HepG2 (cell line): ENCODE results near the gene TPBGL. TPM values are rescaled to one million over a fixed set of nuclear protein-coding genes. Genes with fewer than 3 reads are reported as not detected.
A peak's percentile ranks its signal among the peaks of the same experiment; 100 is the strongest.

Experiments used
- CENPT ChIP-seq: sonication (generic); formaldehyde crosslinking; IDR thresholded peaks from 2 replicates; pipeline ENCODE4 v1.8.0; 2022; ENCODE audit warnings: low read depth, mild to moderate bottlenecking, moderate library complexity, missing genetic modification reagents
- GPN1 ChIP-seq: sonication (generic); formaldehyde crosslinking; IDR thresholded peaks from 2 replicates; pipeline ENCODE4 v1.5.1; 2020; ENCODE audit warnings: missing genetic modification reagents, borderline replicate concordance
- HMG20A ChIP-seq: IDR thresholded peaks from 2 replicates; pipeline ENCODE4 v1.6.1; 2016; ENCODE audit warnings: borderline replicate concordance
- KLF12 ChIP-seq: sonication (generic); formaldehyde crosslinking; IDR thresholded peaks from 2 replicates; pipeline ENCODE4 v1.4.0; 2020; ENCODE audit warnings: missing genetic modification reagents, borderline replicate concordance
- MBD4 ChIP-seq: IDR thresholded peaks from 2 replicates; pipeline ENCODE4 v1.6.1; 2012; ENCODE audit warnings: low read length, inconsistent platforms, borderline replicate concordance
- MED1 ChIP-seq: sonication (generic); formaldehyde crosslinking; IDR thresholded peaks from 2 replicates; pipeline ENCODE4 v1.4.0; 2020; ENCODE audit warnings: missing genetic modification reagents
- MTA3 ChIP-seq: sonication (generic); formaldehyde crosslinking; IDR thresholded peaks from 2 replicates; pipeline ENCODE4 v1.4.0; 2020; ENCODE audit warnings: missing genetic modification reagents
- MYPOP ChIP-seq: sonication (generic); formaldehyde crosslinking; IDR thresholded peaks from 2 replicates; pipeline ENCODE4 v1.8.1; 2023; ENCODE audit warnings: mild to moderate bottlenecking, moderate library complexity, missing genetic modification reagents
- PRPF4 ChIP-seq: fragments of 200-400 bp; formaldehyde crosslinking; IDR thresholded peaks from 2 replicates; pipeline ENCODE4 v1.6.1; 2016; ENCODE audit warnings: low read length, low read depth; ENCODE audit not compliant: poor library complexity, severe bottlenecking
- RBM22 ChIP-seq: fragments of 200-400 bp; formaldehyde crosslinking; optimal IDR thresholded peaks from 2 replicates; pipeline ENCODE3; 2017; ENCODE audit warnings: mild to moderate bottlenecking, low read length, moderate library complexity
- SALL2 ChIP-seq: sonication (generic); formaldehyde crosslinking; IDR thresholded peaks from 2 replicates; pipeline ENCODE4 v1.8.1; 2023; ENCODE audit warnings: mild to moderate bottlenecking, missing genetic modification reagents, inconsistent platforms
- STAT5B ChIP-seq: sonication (generic); formaldehyde crosslinking; IDR thresholded peaks from 2 replicates; pipeline ENCODE4 v1.4.0; 2020; ENCODE audit warnings: missing genetic modification reagents
- ZNF138 ChIP-seq: sonication (generic); formaldehyde crosslinking; IDR thresholded peaks from 2 replicates; pipeline ENCODE4 v1.5.0; 2020; ENCODE audit warnings: mild to moderate bottlenecking, low read depth, missing genetic modification reagents
- ZNF503 ChIP-seq: sonication (generic); formaldehyde crosslinking; IDR thresholded peaks from 2 replicates; pipeline ENCODE4 v1.4.0; 2020; ENCODE audit warnings: missing genetic modification reagents
- ZNF629 ChIP-seq: sonication (generic); formaldehyde crosslinking; conservative IDR thresholded peaks from 2 replicates; pipeline ENCODE4 v1.5.0; 2020; ENCODE audit warnings: missing genetic modification reagents
- ZSCAN31 ChIP-seq: sonication (generic); formaldehyde crosslinking; IDR thresholded peaks from 2 replicates; pipeline ENCODE4 v1.5.0; 2020; ENCODE audit warnings: low read depth, mild to moderate bottlenecking, missing genetic modification reagents
- polyA plus RNA-seq, 8 experiments: library from polyadenylated mRNA; depleted of rRNA in 3 of 8; stranded (reverse) in 7 of 8; unstranded in 1 of 8; fragments of >200 nt; fragmentation: Illumina TruSeq in 4 of 8; extraction: Trizol in 4 of 8; gene quantifications; 2 replicates each; pipeline versions ENCODE4 v1.2.1 to v1.2.3, GENCODE V29; 2011 to 2016; ENCODE audit warnings: low read depth in 4 of 8, missing spikeins in 1 of 8, mixed read lengths in 1 of 8; ENCODE audit not compliant: insufficient read depth in 1 of 8
- total RNA-seq, 5 experiments: library from RNA; depleted of rRNA; stranded (reverse); fragments of >200 nt; fragmentation: Illumina TruSeq; extraction: Trizol; gene quantifications; 2 replicates each; pipeline ENCODE4 v1.2.3, GENCODE V29; 2016; ENCODE audit warnings: low read depth in 1 of 5
- TF ChIP-seq, protein P1 (sequence below): sonication (generic); formaldehyde crosslinking; IDR thresholded peaks from 2 replicates; pipeline ENCODE4 v1.9.0; 2021; ENCODE audit warnings: mild to moderate bottlenecking, missing genetic modification reagents

TPBGL gene
- total and polyA plus RNA-seq, 2 of the 13 experiments (the other 11 are each of a cell fraction or from before 2014, with no cell fraction given), result not detected

DNA sequence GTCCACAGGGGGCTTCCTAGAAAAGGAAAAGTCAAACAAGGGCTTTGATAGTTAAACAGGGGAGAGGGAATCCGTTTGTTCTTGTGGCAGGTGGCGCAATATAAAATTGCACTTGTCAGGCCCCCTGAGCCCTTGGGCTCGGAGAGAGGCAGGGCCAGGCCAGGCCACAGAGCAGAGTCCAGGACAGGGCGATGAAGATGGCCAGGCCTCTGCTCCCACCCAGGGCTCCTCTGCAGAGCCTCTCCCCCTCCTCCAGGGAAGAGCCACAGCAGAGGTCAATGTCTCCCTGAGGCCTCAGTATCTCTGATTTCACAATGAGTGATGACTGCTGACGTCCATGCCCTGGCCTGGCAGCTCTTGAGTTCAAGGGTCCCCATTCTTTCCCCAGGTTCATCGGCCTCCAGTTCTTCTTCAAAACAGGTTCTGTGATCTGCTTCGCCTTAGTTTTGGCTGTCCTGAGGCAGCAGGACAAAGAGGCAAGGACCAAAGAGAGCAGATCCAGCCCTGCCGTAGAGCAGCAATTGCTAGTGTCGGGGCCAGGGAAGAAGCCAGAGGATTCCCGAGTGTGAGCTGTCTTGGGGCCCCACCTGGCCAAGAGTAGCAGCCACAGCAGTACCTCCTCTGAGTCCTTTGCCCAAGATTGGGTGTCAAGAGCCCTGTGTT lies 36.4 kb upstream of the TPBGL start (continued):
- TF ChIP-seq, protein P1, sequence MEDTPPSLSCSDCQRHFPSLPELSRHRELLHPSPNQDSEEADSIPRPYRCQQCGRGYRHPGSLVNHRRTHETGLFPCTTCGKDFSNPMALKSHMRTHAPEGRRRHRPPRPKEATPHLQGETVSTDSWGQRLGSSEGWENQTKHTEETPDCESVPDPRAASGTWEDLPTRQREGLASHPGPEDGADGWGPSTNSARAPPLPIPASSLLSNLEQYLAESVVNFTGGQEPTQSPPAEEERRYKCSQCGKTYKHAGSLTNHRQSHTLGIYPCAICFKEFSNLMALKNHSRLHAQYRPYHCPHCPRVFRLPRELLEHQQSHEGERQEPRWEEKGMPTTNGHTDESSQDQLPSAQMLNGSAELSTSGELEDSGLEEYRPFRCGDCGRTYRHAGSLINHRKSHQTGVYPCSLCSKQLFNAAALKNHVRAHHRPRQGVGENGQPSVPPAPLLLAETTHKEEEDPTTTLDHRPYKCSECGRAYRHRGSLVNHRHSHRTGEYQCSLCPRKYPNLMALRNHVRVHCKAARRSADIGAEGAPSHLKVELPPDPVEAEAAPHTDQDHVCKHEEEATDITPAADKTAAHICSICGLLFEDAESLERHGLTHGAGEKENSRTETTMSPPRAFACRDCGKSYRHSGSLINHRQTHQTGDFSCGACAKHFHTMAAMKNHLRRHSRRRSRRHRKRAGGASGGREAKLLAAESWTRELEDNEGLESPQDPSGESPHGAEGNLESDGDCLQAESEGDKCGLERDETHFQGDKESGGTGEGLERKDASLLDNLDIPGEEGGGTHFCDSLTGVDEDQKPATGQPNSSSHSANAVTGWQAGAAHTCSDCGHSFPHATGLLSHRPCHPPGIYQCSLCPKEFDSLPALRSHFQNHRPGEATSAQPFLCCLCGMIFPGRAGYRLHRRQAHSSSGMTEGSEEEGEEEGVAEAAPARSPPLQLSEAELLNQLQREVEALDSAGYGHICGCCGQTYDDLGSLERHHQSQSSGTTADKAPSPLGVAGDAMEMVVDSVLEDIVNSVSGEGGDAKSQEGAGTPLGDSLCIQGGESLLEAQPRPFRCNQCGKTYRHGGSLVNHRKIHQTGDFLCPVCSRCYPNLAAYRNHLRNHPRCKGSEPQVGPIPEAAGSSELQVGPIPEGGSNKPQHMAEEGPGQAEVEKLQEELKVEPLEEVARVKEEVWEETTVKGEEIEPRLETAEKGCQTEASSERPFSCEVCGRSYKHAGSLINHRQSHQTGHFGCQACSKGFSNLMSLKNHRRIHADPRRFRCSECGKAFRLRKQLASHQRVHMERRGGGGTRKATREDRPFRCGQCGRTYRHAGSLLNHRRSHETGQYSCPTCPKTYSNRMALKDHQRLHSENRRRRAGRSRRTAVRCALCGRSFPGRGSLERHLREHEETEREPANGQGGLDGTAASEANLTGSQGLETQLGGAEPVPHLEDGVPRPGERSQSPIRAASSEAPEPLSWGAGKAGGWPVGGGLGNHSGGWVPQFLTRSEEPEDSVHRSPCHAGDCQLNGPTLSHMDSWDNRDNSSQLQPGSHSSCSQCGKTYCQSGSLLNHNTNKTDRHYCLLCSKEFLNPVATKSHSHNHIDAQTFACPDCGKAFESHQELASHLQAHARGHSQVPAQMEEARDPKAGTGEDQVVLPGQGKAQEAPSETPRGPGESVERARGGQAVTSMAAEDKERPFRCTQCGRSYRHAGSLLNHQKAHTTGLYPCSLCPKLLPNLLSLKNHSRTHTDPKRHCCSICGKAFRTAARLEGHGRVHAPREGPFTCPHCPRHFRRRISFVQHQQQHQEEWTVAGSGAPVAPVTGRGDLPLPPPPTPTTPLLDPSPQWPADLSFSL, result no peak
- TF ChIP-seq CENPT (CRISPR knock-in tag) (no peak), SALL2 (CRISPR knock-in tag) (no peak), PRPF4 (no peak), KLF12 (CRISPR knock-in tag) (no peak), ZNF503 (CRISPR knock-in tag) (no peak), ZNF138 (CRISPR knock-in tag) (0 out of 2 replicates have a peak, but pooled peaks have one; percentile 38), ZNF629 (no peak), MED1 (CRISPR knock-in tag) (peak; percentile 62; the same call in 1 of the 2 replicates), MBD4 (no peak), MYPOP (CRISPR knock-in tag) (0 out of 2 replicates have a peak, but pooled peaks have one; percentile 36), GPN1 (CRISPR knock-in tag) (no peak), STAT5B (CRISPR knock-in tag) (no peak), RBM22 (no peak), ZSCAN31 (peak; percentile 74), HMG20A (CRISPR knock-in tag) (no peak; the same call in 1 of the 2 replicates), MTA3 (CRISPR knock-in tag) (no peak)
